CD4-positive, alpha-beta T cell treated with Interleukin-21 for 1 hour (primary cell): ENCODE measurements around the gene IRF2.

ENCODE experiments used
- DNase-seq: peaks from one replicate; pipeline ENCODE4 v3.0.0-alpha.2; 2020

Gene IRF2

DNA sequence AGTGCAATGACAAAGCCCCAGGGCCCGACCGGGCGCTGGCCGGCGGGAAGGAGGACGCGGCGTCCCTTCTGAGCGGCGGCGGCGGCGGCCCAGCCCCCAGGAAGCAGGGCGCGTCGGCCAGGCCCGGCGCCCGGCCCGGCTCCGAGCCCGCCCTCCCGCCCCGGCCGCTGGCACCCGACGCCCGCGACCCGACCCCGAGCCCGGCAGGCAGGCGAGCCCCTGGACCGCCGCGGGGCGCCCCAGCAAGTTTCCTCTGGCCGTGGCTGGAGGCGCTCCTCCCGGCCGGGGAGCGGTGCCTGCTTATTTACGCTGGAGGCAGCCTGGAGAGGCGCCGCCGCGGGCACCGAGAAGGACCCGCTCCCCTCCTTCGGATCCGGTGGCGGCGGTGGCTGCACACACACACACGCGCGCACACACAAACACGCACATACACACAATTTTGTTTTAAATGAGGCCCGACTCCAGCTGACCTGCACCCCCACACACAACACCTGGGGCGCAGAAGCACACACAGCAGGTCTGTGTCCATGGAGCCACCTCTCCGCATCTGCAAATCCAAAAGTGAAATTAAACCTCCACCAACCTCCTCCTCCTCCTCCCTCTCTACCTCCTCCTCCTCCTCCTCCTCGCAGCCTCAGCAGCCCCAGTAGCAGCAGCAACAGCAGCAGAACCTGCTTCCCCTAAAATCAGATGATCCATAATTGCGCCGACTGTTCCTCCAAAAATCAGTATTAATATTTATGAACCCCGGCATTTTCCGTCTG lies 669 bp downstream of the IRF2 start:
- peak; percentile 68 for DNase-seq

DNA sequence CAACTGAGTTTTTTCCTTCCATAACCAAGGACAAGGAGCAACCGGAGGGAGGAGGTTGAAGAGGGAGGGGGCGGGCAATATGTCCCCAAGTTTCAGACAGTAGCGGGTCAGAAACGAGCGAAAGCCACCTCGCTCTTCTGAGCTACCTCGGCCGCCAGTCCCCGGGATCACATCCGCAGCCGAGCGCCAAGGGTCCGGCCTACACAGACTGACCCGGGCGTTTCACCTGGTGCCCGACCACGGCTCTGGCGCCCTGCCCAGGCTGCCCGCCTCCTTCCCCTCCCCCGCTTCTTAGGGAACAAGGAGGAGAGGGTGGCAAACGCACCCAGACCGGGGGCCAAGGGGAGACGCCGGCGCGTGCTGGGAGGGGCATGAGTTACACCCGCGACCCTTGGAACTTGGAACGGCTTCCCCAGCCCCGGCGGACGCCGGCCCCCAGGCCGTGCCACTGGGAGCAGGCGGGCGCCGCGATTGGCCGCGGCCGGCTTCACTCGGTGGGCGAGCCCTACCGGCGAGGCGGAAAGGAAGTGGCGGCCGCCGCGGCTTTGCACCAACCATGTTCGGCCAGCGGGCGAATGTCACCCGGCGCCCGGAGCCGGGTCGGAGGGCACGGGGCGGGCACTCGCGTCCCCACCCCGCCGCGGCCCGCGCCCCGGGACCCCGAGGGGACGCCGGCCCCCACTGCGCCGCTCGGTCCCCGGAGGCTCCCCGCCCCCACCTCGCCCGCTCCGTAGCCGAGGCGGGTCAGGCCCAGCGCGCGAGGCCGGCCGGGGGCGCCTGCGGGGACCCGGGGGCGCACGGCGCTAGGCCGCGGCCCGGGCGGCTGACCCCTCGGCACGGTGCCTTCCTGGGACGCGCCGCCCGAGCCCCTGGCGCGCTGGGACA lies 1.5 kb downstream of the IRF2 start:
- peak; percentile 62 for DNase-seq

DNA sequence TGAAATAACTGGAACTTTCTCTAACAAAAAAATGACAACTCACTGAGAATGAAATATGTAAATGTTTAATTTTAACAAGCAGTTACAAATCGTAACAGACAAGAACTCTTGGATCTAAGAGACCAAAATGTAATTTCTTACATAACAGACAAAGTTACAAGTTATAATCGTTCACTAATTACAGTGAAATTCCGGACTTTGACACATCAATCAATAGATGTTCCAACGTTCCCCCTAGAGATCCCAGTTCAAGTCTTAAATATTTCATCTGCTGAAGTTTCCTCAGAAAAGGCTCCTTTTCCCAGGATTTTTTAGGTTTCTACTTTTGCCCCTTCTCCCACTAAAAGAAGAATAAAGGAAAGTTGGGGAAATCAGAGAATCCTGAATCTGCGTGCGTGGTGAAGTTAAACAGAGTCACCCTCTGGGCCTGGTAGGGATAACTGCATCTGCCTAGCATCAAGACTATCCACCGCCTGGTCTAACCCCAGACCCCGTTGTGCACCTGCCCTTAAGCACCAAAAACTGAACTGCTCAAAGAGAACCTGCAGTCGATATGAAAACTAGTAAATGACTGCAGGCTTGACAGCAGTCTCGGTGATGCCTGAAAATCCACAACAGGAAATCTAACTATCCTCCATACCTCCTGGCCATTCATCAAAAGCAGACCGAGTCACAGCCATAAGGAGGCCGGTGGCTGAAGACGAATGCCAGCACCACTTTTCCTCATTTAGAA lies 2.3 kb downstream of the IRF2 start:
- DNase-seq, result peak; percentile 34

DNA sequence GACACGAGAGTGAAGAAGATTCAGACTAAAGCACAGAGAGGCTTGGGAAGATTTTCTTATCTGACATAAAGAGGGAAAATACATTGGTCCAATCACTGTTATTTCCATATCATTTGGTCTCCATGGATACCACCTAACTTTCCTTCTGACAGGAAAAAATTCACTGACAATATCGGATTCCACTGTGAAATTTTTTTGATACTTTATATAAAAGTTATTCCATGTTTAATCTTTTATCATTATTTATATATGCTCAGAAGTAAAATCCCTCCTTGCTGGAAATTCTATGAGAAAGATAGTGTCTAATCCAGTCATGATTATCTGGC lies 3.6 kb downstream of the IRF2 start:
- no peak for DNase-seq

DNA sequence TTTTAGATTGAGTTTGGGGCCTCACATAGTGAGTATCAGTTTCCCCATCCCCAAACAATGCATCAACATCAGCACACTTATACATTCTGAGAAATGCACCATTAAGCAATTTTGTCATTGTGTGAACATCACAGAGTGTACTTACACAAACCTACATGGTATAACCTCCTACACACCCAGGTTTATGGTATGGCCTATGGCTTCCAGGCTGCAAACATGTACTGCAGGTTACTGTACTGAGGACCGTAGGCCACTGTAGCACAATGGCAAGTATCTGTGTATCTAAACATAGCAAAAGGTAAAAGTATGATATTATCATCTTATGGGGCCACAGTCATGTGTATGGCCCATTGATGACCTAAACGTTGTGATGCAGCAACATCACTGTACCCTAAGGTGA lies 7.7 kb downstream of the IRF2 start:
- DNase-seq, result no peak

DNA sequence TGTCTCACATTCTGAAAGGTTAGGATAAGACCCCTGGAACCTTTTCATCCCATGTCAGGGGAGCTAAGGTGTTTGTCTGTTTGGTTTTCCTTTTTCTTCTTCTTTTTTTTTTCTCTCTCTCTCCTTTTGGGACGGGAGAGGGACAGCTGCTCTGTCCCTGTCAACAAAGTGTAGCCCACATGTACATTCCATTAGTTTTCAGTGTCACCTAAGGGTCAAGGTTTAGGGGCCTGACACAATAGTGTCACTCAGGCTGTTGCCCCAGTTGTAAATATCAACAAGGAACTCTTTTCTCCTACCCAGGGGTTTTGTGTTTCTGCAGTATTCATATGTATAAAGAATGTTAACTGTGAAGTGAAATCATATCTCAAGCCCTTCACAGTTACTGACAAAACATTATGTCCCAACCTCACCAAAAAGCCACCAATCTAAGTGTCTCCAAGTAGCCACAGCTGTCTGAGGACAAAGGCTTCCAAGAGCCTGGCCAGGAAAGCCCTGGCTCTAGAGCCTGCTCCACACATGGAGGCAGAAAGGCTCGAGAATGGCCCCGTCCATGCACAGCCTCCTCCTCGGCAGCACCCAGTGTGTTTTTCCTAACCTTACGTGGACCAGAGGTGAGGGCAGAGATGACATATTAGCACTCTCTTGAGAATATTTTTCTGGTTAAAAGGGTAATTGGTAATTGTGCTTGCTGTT lies 9.4 kb downstream of the IRF2 start:
- DNase-seq, result no peak

DNA sequence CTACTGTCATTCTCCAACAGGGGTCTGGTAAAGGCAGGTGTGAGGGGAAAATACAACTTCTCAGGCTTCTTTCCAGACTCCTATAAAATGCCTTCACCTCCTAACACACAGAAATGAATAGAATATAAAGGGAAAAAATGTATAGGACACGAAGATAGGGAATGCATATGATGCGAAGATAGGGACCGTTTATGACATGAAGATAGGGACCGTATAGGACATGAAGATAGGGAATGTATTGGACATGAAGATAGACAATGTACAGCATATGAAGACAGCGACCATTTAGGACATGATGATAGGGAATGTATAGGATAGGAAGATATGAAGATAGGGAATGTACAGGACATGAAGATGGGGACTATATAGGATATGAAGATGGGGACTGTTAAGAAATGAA lies 10.5 kb downstream of the IRF2 start:
- DNase-seq, result no peak

DNA sequence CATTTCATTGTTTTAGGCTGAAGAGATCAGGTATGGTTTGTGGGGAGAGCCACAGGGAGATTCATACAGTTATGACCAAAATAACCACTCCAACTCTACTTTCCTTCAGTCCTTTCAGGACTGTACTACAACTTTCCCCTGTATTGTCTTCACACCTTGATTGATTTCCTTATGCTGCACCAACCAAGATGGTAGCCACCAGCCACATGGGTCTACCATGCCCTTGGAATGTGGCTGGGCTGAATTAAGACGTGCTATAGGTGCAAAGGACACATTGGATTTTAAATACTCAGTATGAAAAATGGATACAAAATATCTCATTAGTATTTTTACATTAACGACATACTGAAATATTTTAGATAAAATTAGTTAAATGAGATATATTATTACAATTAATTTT lies 11.2 kb downstream of the IRF2 start:
- no peak for DNase-seq

DNA sequence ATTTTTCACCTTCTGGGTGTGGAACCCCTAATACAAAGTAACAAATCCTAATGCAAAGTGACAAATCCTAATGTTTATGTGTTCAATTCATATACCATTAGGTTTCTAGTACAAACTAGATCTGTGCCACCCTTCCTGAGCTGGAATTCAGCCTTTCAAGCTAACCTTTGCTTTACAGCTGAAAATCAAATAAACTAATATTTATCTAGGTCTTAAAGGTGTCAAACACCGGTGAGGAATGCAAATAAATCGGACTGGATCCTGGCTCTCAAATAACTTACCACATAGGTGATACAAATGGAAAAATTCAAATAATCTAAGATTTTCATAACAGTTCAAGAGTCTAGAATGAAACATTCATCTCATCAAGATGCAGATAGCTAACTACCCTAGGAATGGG lies 11.6 kb downstream of the IRF2 start:
- DNase-seq, result no peak

DNA sequence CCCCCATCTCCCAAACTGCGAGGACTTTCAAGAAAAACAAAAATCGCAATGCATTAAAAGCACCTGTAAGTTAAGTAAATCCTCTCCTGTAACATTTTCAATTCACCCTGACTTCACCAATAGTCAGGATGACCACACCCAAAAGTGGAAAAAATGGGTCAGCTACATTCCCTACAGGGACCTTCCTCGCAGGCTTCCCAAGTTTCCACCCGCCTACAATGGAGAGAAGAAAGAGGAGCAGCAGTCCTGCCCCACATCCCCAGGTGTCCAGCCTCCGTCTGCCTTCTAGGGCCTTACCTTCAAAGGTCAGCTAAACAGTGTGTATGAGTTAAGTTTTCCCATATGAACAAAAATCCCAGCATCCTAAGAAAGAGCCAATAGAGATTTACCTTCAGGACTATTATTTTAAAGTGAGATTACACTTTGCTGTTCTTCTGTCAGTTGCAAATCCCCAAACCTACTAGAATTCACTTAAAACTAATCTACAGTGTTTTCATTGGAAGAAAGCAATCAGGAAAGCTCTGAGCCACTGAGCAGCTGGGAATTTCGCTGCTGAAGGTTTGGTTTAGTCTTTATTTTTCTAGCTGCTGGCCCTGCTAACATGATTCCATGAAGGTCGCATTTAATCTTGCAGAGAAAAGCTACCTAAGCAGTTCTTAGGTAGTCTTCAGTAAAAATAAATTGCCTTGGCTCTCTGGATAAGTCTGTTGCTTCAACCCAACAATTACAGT lies 12.5 kb downstream of the IRF2 start:
- DNase-seq, result no peak

DNA sequence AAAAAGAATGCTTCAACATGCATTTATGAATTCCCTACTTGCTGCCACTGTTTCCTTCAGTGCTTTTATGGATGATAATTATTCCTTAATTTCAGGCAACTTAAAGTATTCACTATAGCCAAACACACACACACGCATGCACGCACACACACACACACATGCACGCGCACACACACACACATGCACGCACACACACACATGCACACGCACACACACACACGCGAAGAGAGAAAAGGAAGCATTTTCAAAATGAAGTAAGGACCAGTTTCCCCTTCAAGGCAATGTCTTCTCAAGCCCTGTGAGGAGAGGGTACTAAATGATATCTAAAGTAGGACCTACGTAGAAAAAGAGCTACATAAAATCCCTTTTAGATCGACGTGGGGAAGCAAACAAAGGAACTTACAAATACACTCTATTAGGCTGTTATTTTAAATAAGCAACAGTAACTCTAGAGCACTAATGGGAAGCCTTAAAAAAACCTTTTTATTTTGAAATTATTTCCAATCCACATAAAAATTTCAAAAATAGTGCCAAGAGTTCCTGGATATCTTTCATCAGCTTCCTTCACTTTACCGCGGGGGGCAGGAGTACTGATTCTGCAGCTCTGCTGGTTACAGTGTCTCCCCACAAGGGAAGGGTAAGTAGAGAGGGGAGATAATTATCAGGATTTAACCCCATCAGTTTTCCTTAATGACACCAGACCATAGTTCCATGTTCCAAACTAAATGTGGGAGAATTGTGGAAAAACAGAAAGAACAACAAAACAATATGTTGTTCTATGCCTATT lies 13.7 kb downstream of the IRF2 start:
- DNase-seq, result no peak

DNA sequence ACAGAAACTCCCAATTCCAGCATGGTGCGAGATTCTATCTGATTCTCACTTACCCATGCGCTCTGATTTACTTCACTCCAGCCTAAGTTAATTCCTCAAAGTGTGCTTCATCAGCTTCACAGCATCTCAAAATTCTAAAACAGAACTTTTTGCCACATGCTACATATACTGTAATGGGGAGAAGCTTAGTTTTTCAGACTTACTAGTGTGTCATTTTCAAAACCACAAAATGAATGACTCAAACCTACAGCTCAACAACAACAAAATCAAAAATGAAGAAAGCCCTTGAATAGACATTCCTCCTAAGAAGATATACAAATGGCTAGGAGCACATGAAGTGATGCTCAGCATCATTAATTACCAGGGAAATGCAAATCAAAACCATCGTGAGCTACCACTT lies 14.9 kb downstream of the IRF2 start:
- no peak for DNase-seq

DNA sequence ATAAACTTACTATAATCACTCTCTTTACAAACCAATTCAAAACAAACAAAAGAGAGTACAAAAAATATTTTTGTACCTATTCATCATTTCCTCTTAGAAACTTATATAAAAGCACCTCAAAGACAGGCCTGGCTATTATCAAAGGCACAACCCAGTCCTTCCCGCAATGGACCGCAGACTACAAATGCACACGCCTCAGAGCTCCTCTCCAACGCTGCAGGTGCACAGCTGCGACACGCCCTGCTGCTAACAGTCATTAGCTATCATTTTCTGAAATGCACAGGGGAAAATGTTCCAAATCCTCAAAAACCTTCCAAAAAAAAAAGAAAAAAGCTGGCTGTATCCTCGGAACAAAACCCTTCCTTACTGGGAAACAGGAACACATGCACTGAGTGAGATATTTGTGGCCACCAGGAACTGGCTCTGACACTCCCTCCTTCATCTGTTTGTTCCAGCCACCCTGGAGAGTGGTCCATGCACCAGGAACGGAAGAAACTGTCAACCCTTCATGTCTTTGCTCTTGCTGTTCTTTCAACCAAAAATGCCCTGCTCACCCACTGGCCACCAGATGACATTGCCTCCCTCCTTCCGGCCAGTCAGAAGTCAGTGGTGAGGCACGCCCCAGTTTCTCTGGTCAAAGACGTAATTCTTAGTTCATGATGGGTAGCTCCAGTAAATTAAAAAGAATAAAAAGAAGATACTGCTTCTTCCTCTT lies 16.7 kb downstream of the IRF2 start:
- DNase-seq, result no peak

DNA sequence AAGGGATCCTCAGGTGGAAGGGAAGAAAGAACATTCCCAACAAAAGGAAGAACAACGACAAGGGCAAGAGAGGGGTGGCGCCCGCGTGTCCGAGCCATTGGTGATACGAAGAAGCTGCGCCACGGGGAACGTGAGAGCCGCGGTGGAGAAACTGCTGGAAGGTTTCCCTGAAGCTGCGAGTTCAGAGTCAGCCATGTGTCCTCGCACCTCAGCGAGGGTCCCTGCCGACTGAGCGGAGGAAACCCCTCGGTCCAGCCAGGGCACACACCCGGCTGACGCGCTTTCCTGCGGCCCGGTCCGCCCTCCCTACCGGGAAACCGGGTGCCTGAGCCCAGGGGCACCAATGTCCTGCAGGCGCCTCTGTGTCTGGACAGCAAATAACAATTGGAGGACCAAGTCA lies 18.0 kb downstream of the IRF2 start:
- no peak for DNase-seq

DNA sequence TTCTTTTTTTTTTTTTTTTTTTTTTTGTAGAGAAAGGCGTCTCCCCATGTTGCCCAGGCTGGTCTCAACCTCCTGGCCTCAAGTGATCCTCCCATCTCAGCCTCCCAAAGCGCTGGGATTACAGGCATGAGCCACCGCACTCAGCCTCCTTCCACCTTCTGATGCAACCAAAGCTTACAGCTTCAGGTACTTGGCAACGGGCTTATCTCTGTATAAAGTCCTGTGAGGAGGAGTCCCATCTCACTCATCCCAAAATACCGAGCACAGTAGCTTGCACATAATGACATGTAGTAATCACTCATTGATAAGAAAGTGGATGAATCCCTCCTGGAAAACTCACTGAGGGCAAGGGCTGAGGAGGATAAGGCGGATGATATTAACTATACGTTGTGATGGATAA lies 19.1 kb downstream of the IRF2 start:
- DNase-seq, result no peak

DNA sequence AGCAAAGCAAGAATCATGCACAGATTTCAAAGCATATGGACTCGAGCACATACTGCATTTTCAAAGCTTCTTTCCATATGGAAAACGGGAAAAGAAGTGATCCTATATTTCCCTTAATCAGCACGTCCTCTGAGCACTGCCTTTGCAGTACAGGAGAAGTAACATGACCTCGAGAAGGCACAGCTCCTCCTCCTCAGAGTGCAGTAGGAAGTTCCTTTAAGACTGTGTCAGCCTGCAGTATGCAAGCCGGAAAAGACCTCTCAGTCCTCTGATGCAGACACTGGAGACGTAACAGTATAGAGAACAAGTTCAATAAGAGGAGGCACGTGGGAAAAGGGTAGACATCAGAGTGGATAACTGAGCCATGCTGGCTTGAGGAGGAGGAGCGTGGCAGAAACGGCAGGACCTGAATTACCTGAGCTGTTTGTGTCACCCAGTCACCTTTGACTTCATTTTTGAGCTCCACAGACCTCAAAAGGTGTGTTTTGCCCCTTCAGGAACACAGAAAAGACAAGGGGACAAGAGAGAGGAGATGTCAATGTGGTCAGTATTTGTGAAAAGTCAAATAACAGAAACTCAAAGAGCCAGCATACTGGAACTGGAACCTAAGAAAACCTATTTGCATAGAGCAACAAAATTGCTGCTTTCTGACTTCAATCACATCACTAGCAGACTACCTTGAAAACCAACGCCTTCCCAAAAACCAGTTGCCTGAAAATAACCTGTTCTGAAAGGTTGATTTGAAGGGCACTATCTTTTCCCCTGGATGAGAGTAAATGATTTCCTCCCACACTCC lies 20.8 kb downstream of the IRF2 start:
- peak; percentile 62 for DNase-seq

DNA sequence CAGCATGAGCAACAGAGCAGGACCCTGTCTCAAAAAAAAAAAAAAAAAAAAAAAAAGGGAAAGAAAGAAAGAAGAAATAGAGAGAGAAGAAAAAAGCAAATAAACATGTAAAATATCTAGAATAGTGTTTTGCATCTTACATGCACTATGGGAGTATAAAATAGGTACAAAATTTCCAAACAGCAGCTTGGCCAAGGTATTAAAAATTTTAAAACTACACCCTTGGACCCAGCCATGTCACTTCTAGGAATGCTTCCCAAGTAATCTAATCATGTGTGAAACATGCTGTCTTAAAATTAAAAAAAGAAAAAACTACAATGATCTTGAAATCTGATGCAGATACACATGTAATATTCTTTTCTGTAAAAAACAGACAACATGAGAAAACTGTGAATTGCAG lies 21.6 kb downstream of the IRF2 start:
- DNase-seq, result no peak

DNA sequence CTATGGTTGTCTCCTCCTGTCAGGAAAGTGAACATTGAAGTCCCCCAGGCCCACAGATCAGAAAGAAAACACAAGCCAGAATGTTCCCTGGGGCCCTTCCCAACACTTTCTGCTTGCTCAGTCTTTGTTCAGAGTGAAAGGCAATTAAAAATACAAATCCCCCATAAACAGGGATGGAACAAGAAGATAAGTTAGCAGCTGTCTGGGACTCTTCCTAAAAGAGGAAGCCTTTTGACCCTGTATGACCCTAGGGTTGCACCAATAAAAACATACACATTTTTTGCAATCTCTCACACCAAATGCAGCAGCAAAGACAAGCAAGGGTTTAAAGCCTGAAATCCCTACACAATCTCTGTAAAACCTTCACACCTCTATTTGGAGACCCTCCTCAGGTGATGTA lies 22.6 kb downstream of the IRF2 start:
- no peak for DNase-seq

DNA sequence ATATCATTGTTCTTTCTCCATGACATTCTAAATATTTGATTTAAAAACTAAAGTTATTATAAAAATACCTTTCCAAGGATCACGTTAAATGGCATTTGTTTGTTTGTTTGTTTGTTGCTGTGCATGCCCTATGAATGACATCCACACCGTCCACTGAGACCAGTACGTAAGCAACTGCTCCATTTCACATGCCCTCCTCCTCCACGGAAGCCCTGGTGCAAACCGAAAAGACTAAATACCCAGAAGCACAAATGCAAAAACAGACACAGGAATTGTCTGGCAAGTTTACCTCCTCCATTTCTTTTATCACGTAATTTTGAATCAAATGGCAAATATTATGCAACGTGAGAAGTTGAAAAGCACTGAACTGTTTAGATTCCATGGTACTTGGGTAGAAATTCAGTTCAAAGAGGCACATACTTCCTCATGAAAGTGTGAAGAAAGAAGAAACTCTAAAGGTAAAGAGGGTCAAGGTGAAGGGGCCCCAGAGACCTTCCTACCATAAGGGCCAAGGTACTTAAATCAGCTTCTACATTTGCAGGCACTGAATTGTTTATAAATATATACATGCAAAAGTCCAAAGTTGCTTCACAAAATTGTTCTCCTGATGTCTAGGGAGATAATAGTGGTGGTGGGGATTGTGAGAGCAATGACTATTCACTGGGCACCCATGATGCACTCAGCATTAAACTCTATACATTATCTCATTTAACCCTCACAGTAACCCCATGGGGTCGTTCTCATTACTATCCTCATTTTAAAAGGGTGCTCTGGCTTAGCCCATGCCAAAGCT lies 23.4 kb downstream of the IRF2 start:
- DNase-seq, result no peak
